Activated CD4-positive, CD25-positive, alpha-beta regulatory T cell treated with anti-CD3 and anti-CD28 coated beads, Interleukin-2, amount 50 U/mL, for 72 hours (primary cell): ENCODE measurements around the gene GRK7.

Experiments
- DNase-seq: peaks from one replicate; pipeline ENCODE4 v3.0.0; 2021

Gene GRK7, protein sequence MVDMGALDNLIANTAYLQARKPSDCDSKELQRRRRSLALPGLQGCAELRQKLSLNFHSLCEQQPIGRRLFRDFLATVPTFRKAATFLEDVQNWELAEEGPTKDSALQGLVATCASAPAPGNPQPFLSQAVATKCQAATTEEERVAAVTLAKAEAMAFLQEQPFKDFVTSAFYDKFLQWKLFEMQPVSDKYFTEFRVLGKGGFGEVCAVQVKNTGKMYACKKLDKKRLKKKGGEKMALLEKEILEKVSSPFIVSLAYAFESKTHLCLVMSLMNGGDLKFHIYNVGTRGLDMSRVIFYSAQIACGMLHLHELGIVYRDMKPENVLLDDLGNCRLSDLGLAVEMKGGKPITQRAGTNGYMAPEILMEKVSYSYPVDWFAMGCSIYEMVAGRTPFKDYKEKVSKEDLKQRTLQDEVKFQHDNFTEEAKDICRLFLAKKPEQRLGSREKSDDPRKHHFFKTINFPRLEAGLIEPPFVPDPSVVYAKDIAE (N-terminal part only)

DNA sequence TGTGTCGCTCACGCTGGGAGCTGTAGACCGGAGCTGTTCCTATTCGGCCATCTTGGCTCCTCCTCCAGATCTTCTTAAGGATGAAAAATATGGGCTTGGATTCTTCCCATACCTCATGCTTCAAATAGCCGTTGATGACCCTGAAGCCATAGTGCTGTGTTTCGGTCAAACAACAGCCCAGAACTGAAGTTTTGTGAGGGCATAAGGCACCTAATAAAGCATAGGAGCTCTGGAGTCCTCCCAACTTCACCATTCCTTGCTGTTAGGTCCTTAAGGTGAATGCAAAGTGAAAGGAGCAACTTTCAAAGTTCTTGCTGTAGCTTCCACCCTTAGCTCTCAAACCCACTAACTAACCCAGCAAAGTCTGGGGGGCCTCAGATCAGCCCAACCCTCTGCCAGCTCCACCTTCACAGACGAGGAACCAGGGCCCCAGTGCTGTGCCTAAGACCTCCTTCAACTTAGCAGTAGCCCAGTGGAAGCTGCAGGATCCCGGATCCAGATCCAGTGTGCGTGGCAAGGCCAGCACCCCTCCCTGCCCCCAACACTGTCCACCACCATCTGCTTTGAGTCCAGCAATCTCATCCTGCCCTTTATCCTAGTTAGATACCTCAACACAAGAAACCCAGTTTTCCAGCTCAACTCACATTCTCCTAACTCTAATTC is at the start of gene GRK7:
GRK7 (plus strand) TSS at position 321 of the 663 bp plus-strand sequence. CDS start 14,877 bp downstream, outside the sequence.
- no peak for DNase-seq

DNA sequence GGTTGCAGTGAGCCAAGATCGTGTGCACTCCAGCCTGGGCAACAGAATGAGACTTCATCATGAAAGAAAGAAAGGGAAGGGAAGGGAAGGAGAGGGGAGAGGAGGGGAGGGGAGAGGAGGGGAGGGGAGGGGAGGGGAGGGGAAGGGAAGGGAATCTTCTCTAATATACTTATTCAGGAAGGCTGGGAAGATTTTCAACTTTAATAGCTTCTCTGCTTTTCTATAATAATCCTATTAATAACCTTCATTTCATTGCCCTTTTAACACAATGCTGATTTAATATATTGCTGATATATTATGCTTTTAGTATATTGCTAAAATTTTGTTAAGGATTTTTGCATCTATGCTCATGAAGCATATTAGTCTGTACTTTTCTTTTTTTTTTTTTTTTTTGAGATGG is 48.5 kb upstream of the GRK7 start:
- DNase-seq = no peak

DNA sequence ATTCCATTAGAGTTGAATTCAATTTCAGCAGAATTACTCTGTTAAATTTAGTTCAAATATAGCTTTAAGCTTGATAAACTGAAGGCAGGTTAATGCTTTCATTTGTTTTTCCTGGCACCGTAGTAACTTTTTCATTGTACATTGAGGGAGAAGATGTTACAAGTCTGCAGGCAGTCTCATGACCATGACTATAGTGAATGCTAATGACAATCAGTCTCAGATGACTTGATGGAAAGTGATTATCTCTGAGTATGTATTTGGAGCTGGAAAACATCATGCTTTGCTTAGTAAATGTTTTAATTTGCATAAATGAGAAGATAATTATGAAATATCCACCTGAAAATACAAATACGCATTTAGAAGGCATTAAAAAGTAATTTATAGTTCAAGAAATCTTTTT is 41.1 kb upstream of the GRK7 start:
- DNase-seq = no peak

DNA sequence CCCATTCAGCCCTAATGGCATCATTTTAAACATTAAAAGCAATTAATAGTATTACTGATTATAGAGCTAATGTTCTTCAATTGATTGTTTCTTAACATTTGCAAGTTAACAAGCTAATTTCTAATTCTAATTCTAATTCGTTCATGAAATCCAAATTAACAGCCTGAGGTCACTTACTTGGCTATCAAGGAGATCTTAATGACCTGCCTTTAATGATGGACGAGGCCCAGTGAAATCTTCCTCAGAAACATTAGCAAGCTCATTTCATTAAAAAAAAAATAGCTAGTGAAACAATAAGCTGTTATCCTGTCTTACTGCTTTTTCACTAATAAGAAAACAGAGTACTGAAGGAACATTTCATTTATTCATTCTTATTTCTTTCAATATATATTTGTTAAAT is 40.6 kb upstream of the GRK7 start:
- DNase-seq = no peak

DNA sequence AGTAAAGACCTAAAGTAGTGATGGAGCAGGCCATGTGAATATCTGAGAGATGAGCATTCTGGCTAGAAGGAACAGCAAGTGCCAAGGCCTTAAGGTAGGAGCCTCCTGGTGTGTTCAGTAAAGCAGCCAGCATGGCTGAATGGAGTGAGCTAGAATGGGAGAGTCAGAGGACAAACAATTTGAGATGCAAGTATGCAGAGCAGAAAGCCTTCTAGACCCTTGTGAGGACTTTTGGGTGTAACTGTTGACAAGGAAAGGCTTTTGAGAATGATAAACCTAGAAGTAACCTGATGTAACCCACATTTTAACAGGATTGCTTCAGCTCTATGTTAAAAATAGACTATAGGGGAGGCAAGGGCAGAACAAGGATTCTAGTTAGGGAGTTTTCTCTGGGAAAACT is 40.0 kb upstream of the GRK7 start:
- no peak for DNase-seq

DNA sequence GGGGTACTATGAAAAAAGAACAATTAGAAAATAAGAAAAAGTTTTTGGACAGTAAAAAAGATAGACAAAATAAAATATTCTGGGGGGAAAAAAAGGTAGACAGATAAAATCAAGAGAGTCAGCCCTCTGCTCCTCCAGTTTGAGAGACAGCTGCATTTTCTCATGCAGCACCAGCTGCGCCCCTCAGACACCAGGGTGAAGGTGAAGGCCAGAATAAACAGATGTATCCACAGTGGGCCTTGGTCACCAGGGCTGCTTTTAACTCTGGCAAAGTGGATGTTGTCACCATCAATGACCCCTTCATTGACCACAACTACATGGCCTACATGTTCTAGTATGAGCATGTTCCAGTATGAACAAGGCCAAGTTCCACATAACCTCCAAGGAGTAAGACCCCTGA is 39.0 kb upstream of the GRK7 start:
- DNase-seq = no peak

DNA sequence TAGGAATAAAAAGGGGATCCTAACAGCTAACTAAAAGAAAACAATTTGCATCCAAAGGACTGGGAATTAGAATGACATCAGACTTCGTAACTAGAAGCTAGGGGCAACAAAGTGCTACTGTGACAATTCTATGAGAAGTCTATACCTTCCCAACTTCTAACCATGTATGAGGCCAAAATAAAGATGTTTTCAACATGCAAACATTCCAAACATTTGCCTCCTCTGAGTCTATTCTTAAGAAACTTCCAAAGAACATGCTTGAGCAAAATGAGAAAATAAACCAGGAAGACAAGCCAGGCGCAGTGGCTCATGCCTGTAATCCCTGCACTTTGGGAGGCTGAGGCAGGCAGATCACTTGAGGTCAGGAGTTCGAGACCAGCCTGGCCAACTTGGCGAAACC is 38.2 kb upstream of the GRK7 start:
- no peak for DNase-seq

DNA sequence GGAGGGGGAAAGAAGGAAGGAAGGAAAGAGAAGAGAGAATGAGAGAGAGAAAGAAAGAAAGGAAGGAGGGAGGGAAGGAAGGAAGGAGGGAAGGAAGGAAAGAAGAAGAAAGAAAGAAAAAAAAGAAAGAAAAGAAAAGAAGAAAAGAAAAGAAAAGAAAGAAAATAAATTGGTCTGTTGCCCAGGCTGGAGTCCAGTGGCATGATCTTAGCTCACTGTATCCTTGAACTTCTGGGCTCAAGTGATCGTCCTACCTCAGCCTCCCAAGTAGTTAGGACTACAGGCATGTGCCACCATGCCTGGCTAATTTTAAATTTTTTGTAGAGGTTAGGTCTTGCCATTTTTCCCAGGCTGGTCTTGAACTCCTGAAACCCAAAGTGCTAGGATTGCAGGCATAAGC is 36.7 kb upstream of the GRK7 start:
- DNase-seq = no peak

DNA sequence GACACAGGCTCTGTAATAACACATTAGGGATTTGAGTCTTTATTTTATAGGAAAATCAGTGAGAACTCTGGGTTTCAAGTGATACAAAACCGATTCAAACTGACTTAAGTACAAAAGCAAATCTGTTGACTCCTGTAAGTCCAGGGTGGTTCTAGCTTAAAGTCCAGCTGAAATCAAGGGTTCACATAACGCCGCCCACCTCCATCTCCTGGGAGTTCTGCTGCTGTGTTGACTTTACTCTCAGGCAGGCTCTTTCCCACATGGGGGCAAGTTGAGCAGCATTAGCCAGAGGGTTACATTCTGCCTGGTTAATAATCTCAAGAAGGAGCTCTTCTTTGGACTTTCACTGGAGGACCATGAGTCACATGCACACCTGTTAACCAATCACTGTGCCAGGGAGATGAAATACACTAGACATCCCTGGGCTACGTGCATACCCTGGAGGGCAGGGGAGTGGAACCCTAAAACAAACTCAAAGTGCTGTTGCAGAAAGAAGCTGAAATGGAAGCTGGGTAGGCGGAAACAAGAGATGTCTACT is 34.8 kb upstream of the GRK7 start:
- DNase-seq = no peak

DNA sequence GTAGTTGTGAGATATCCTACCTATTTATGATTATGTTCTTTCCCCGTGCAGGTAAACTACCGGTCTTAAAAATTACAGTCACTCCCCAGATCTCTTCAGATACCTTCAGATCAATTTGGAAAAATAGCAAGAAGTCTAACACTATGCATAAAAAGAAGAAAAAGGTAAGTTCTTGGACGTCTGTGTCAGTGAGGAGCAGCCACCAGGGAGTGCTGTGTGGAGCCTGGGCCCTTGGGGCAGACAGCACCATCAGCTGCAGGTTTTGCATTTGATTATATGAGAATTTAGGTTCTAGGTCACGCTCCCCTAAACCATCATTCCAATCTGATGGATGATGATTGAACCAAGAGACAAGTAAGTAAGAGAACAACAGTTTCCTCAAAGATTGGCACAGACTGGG is 34.0 kb upstream of the GRK7 start:
- DNase-seq = no peak

DNA sequence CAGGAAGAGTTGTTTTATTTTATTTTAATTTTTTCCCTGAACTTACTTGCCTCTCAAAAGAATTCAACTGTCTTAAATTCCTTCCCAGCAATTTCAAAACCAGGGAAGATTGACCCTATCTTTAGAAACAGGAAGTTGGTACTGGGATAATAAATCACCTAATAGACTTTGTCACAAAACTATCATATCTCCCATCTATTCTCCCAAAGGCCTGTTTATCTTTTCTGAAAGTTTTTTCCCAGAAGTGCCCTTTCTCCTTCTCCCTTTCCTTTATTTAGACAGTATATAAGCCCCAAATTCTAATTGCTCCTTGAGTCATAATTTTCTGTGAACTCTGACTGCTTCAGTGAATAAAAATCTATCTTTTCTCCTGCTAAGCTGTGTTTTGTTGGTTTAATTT is 28.0 kb upstream of the GRK7 start:
- DNase-seq = no peak

DNA sequence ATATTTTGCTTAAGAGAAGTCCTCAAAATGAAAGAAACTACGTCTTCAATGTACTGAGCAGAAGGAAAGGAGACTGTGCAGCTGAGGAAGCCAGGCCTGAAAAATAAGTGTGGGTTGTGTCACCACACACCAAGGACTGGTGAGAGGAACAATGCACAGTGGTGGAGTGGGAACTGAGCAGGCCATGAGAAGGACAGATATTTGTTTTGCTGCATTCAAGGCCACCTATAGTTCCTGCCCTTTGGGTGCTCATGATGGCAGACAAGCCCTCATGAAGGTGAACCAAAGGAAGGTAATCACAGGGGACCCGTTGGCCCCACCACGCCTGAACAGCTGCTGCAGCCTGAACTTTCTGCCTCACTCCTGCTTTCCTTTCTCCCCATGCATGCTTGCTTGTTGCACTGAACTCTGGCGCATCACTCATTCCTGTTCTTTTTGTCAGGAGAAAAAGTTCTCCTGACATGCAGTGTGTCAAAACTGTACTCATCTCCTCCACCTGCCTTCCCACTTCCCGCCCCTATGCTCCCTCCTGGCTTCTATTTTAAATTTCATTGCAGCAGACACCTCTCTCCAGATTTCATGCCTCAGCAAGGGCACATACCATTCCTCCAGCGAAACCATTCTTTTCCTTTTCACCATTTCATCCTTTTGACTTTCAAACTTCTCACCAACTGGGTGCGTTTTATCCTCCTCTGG is 27.3 kb upstream of the GRK7 start:
- DNase-seq = no peak

DNA sequence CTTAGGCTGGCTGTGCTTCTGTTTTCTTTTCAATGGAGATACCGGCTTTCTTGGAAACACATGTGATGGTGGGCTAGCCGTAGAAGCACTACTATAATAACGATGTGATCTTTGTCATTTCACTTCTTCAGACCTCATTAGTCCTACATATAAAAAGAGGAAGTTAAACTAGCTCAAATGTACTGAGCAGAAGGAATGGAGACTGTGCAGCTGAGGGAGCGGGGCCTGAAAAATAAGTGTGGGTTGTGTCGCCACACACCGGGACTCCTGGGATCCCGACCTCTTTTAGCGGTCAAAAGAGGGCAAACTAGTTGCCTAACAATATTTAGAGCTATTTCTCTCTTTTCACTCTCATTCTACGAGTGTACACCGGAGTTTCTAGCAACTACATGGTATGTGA is 26.1 kb upstream of the GRK7 start:
- no peak for DNase-seq

DNA sequence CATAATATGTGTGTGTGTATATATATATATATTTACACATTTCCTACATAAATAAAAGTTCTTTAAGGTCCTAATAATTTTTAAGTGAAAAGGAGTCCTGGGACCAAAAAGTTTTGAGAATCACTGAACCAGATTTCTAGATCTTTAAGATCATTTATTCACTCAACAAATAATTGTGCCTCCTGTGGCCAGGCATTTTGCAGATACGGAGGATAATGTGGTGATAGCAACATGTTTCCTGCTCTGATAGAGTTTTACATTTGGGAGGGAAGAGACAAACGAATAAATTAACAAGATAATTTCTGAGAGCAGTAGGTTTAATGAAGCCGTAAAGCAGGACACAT is 25.6 kb upstream of the GRK7 start:
- no peak for DNase-seq

DNA sequence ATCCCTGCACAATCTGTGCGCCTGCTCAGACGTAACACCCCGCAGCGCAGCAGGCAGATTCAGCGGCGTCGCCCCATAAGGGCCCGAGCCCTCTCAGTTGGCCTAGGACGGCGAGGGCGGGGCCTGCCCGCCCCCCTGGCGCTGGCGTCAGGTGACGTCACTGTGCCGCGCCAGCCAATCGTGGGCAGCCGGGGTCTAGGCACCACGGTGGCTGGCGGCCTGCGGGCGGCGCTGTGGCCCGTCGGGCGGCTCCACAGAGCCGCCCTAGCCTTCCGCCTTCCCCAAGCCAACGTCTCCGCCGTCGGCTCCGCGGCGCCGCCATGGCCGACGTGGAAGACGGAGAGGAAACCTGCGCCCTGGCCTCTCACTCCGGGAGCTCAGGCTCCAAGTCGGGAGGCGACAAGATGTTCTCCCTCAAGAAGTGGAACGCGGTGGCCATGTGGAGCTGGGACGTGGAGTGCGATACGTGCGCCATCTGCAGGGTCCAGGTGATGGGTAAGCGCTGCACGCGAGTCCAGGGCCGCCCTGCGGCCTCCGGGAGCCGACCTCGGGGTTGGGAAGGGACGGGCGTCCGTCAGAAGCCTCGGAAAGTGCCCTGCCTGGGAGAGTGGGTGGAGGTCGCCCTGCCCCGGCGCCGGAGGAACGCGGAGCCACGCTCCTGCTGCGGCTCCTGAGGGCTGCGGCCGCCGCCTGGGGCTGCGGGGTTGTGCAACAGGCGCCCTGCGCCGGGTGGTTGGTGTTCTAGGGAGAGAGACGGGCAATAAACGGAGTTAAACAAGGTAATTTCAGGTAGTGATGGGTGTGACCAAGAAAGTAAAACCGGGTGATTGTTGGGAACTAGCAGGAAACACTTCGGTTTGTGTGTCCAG is 25.0 kb upstream of the GRK7 start, which contains the start of gene RNF7:
RNF7 (plus strand) TSS at position 277 of the 869 bp plus-strand sequence; CDS start at position 321, 44 bp downstream.
- peak; percentile 96 for DNase-seq

DNA sequence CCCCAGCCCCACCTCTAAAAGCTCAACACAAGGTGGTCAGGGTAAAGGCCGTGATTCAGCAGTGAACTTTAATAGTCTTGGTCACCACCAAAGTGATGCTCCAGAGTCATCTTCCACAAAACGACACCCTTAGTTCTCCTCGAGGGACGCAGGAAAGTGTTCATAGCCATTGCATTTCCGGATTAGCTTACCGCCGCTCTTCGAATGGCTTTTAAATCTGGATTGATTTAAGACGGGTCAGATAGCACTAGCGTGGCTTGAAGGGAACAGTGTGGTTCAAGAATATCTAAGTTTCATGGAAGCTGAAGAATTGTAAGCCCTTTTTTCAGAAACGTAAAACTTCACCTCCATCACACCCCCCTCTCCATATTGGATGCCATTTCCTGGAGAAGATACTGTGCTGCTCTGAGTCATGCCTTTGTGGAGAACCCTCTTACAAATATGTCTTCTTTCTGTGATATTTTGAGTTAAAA is 24.3 kb upstream of the GRK7 start:
- DNase-seq = no peak

DNA sequence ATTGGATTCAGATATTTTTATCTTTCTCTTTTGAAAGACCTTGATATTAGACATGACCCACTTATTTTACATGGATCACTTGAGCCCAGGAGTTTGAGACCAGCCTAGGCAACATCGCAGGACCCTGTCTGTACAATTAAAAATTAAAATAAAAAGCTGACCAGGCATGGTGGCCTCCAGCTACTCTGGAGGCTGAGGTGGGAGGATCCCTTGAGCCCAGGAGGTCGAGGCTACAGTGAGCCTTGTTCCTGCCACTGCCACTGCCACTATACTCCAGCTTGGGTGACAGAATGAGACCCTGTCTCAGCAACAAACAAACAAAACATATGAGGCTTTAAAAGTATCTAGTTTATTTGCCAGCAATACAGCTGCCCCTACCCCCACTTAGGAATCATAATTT is 23.5 kb upstream of the GRK7 start:
- DNase-seq = no peak

DNA sequence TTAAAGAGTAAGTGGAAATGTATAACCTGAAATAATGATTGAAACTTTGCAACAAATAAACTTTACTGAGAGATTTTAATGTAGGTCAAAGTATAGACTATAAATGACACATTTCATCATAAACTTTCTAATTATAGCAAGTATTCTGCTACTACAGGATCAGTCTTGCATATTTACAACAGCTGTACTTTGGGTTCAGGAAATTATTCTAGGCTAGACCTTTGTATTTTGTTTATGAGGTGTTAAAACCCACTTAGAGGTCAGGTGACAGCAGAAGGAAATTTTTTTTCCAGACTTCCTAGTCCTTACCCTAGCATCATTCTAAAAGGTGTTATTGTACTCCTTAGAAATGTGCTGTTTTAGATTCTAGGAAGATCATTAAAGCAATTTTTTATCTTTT is 22.9 kb upstream of the GRK7 start:
- no peak for DNase-seq

DNA sequence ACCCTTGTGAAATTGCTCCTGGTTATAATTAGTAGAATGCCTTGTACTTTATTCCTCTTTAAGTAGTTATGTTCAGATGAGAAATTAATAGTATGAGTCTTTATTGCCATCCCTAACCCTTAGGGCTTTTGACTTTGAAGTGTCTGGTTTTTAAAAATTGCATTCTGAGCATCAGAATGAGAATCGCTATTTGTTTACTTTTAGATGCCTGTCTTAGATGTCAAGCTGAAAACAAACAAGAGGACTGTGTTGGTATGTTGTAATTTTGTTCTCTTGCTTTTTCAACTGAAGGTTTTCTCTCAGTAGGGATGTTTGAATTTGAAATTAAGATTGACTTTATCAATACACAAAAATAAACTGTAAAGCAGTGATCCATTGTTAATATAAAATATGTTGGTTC is 19.9 kb upstream of the GRK7 start:
- no peak for DNase-seq

DNA sequence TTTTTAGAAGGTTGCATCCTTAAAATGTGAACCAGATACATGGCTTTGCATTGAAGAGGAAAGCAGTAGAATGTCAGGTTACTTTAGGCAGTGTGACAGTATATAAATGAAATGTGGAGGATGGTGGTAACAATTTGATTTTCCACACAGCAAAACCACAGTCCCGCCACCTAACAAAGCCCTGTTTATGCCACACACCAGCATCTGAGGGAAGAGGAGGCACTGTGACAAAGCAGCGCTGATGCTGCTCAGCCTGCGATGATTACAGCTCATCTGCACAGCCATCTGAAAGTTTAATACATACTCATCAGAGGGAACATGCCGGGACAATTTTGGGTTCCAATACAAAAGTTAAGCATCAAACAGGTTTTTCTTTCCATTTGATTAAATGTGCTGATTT is 16.2 kb upstream of the GRK7 start:
- no peak for DNase-seq

DNA sequence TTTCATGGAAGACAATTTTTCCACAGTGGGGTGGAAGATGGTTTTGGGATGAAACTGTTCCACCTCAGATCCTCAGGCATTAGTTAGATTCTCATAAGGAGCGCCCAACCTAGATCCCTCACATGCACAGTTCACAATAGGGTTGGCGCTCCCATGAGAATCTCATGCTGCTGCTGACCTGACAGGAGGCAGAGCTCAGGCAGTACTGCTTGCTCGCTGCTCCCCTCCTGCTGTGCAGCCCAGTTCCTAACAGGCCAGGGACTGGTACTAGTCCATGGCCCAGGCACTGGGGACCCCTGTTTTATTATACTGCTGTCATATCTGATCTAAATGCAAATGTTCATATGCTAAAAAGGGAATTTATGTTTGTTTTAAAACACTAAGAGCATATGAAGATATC is 9.8 kb upstream of the GRK7 start:
- DNase-seq = no peak

DNA sequence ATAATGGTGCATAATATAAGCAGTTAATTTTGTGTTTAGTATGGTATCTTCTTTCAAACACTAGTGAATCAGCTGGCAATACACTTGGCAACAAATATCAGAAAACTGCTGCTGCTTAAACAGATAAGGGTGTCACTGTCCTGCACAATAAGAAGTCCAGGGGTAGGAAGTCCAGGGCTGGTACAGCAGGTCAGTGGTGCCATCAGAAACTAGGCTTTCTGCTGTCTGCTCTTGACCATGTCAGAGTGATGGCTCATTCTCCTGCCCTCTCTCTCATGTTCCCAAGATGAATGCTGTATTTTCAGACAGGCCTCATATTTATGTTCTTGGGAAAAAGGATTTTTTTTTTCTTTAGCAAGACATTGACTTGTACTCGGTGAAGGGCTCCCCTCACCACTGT is 9.2 kb upstream of the GRK7 start:
- DNase-seq = no peak
